ENCODE measurements around the gene CTSZ.

- TF ChIP-seq CTCF (IDR thresholded peaks at IDR 0.05) = no peak
- no peak for TF ChIP-seq POLR2AphosphoS5 (IDR thresholded peaks at IDR 0.05)
- TF ChIP-seq POLR2A (IDR thresholded peaks at IDR 0.05) = no peak
Observed at GRCh38 chr20:59031564-59032022, 24.5 kb upstream of the CTSZ start.
